Measurements from ENCODE around the gene KDR.

- no peak for TF ChIP-seq CTCF (IDR thresholded peaks at IDR 0.05)
- TF ChIP-seq POLR2A (IDR thresholded peaks at IDR 0.05): no peak
These were observed 11.2 kb upstream of the KDR start for GRCh38 chr4:55136634-55137033.
